ENCODE data around the gene CYB561A3. TPM values are rescaled to one million over a fixed set of nuclear protein-coding genes. Genes with fewer than 3 reads are reported as not detected.

Gene CYB561A3
- total and polyA plus RNA-seq, 3 experiments from 2014 or later, result 53.0 to 62.1 (median 53.7) TPM

DNA sequence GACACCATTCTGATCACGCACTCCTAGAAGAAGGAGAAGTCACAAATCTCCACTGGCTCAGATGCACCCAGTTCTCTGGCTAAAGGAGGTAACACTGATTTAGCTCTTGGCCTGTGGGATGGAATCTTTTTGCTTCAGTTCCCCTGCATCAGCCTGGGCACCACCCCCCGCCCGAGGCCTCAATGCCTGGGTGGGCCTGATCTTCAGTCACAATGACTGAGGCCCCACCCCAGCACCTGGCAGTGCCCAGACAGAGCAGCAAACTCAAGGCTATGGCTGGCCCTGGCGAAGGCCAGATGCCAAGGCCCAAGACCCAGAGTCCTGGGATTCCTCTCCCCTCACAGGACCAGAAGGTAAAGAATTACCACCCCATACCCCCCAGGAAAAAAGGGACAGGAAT is 5.0 kb downstream of the CYB561A3 start:
- H3K27me3 ChIP-seq (ENCODE audit: insufficient read depth, low read length, poor library complexity, severe bottlenecking), result no peaks in the 10 kb centered on the region
- Mint-ChIP-seq H3K4me1 (peaks cover 19 to 29% (median 19%) of the 10 kb centered on the region in 3 donors), H3K4me3 (no peak overlapping the region), H3K27ac (no peak overlapping the region), H3K9me3 (no peaks in the 10 kb centered on the region), H3K27me3 (no peaks in the 10 kb centered on the region), H3K36me3 (peaks cover 9 to 34% (median 11%) of the 10 kb centered on the region in 3 donors)
- H3K4me3 ChIP-seq (ENCODE audit: low read length), result no peak overlapping the region
- no peaks in the 10 kb centered on the region for H3K9me3 ChIP-seq (ENCODE audit: low read length)
- CTCF ChIA-PET, result no interaction called here
- H3K4me1 ChIP-seq (ENCODE audit: insufficient read depth, low read length), result peaks cover 15% of the 10 kb centered on the region
- H3K27ac ChIP-seq (ENCODE audit: low read depth, low read length), result no peak overlapping the region
- DNase-seq, result no peak
- H3K36me3 ChIP-seq (ENCODE audit: insufficient read depth, low read length), result peaks cover 10% of the 10 kb centered on the region
- POLR2A ChIA-PET, result no interaction called here

DNA sequence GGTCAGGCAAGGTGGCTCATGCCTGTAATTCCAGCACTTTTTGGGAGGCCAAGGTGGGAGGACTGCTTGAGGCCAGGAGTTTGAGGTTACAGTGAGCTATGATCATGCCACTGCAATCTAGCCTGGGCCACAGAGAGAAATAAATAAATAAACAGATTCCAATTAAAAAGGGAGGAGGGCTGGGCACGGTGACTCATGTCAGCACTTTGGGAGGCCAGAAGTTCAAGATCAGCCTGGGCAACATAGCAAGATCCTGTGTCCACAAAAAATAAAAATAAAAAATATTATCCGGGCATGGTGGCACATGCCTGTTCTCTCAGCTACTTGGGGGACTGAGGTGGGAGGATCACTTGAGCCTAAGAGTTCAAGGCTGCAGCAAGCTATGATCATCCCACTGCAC is 7.5 kb downstream of the CYB561A3 start:
- H3K27me3 ChIP-seq (ENCODE audit: insufficient read depth, low read length, poor library complexity, severe bottlenecking), result no peaks in the 10 kb centered on the region
- ChIA-PET POLR2A (no interaction called here), CTCF (interaction anchor here (2.6 to 2.9 kb wide), 2 partner anchors 18 to 31 kb away, joined by 8 to 9 read pairs; no protein-coding TSS in a partner anchor)
- no peaks in the 10 kb centered on the region for H3K9me3 ChIP-seq (ENCODE audit: low read length)
- no peaks in the 10 kb centered on the region for H3K4me1 ChIP-seq (ENCODE audit: insufficient read depth, low read length)
- Mint-ChIP-seq H3K27ac (peak overlapping the region in 1 of 8 donors; percentile 11), H3K36me3 (peaks cover 11 to 50% (median 14%) of the 10 kb centered on the region in 3 donors), H3K9me3 (no peaks in the 10 kb centered on the region), H3K4me1 (peaks cover 5 to 11% (median 10%) of the 10 kb centered on the region in 3 donors), H3K27me3 (no peaks in the 10 kb centered on the region), H3K4me3 (no peak overlapping the region)
- no peak overlapping the region for H3K4me3 ChIP-seq (ENCODE audit: low read length)
- DNase-seq, result no peak
- no peak overlapping the region for H3K27ac ChIP-seq (ENCODE audit: low read depth, low read length)
- peaks cover 18% of the 10 kb centered on the region for H3K36me3 ChIP-seq (ENCODE audit: insufficient read depth, low read length)

DNA sequence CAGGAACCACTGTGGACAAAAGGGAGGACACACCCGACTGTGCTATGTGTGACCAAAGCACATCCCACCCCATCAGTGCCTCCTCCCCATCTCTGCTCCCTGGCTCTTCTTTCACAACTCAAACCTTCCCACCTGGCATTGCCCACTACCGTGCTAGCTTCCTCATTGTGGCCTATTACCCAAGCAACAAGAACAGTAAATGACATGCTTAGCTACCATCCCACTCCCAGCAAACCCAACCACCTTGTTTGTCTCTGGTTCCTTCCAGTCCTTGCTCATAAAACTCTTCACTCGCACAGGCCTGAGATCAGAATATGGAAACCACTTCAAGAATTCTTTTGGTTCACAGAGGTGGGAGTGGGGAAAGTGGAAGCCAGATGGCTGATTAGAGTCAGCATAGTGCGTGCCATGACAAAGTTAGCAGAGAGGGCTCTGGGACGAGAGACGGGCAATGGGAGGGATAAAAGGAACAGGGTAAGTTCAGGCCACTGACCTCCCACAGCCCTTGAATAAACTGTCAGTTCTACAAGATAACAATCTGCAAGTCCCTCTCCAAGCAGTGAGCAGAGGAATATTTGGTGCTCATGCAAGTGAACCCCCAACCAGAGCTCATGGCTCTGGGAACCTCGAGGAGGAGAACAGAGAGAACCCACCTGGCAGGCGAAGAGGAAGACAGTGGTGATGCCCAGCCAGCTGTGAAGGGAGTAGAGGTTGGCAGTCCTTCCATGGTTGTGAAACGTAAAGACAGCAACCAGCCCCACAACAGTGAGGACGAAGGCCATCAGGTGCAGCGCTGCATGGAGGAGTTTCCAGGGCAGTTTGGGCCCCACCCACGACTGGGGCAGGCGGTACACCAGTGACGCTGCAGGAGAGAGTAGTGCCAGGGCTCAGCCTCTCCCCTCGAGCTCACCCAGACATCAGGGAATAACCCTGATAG is 8.3 kb downstream of the CYB561A3 start:
- DNase-seq, result no peak
- H3K9me3 ChIP-seq (ENCODE audit: low read length), result no peaks in the 10 kb centered on the region
- ChIA-PET CTCF (interaction anchor here (2.6 to 2.9 kb wide), 2 partner anchors 17 to 32 kb away, joined by 8 to 9 read pairs; no protein-coding TSS in a partner anchor), POLR2A (no interaction called here)
- no peak overlapping the region for H3K27ac ChIP-seq (ENCODE audit: low read depth, low read length)
- peaks cover 5 to 11% (median 10%) of the 10 kb centered on the region in 3 donors for H3K4me1 Mint-ChIP-seq
- peaks cover 11 to 58% (median 14%) of the 10 kb centered on the region in 3 donors for H3K36me3 Mint-ChIP-seq
- H3K36me3 ChIP-seq (ENCODE audit: insufficient read depth, low read length), result peaks cover 21% of the 10 kb centered on the region
- H3K9me3 Mint-ChIP-seq, result no peaks in the 10 kb centered on the region
- peak overlapping the region in 3 of 8 donors; percentile 39 to 79 (median 40) for H3K27ac Mint-ChIP-seq
- H3K4me3 Mint-ChIP-seq, result no peak overlapping the region
- no peak overlapping the region for H3K4me3 ChIP-seq (ENCODE audit: low read length)
- no peaks in the 10 kb centered on the region for H3K27me3 ChIP-seq (ENCODE audit: insufficient read depth, low read length, poor library complexity, severe bottlenecking)
- no peaks in the 10 kb centered on the region for H3K27me3 Mint-ChIP-seq
- no peaks in the 10 kb centered on the region for H3K4me1 ChIP-seq (ENCODE audit: insufficient read depth, low read length)

DNA sequence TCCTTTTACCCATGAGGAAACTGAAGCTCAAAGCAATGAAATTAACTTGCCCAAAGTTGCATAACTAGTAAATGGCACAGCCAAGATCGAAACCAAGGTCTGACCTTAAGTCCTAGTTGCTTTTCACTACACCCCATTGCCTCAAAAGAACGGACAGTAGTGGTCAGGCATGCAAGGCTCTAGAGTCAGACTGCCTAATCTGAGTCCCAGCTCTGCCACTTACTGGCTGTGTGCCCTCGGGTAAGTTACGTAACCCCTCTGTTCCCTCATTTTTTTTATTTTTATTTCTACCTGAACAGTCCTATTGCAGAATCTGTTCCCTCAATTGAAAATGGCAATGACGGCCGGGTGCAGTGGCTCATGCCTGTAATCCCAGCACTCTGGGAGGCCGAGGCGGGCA is 9.6 kb downstream of the CYB561A3 start:
- Mint-ChIP-seq H3K9me3 (peaks cover 0 to 1% (median 0%) of the 10 kb centered on the region in 5 donors), H3K4me1 (peaks cover 0 to 9% (median 6%) of the 10 kb centered on the region in 3 donors), H3K27me3 (no peaks in the 10 kb centered on the region), H3K36me3 (peaks cover 11 to 68% (median 14%) of the 10 kb centered on the region in 3 donors), H3K4me3 (no peak overlapping the region), H3K27ac (peak overlapping the region in 2 of 8 donors; percentile 32 to 36)
- H3K27ac ChIP-seq (ENCODE audit: low read depth, low read length), result no peak overlapping the region
- H3K9me3 ChIP-seq (ENCODE audit: low read length), result no peaks in the 10 kb centered on the region
- no peak for DNase-seq
- H3K4me1 ChIP-seq (ENCODE audit: insufficient read depth, low read length), result no peaks in the 10 kb centered on the region
- ChIA-PET CTCF (interaction anchor here (1.4 kb wide), 1 partner anchor 16 kb away, joined by 6 read pairs; no protein-coding TSS in a partner anchor), POLR2A (interaction anchor here (1.4 kb wide), 1 partner anchor 18 kb away, joined by 3 read pairs; no protein-coding TSS in a partner anchor)
- H3K4me3 ChIP-seq (ENCODE audit: low read length), result no peak overlapping the region
- no peaks in the 10 kb centered on the region for H3K27me3 ChIP-seq (ENCODE audit: insufficient read depth, low read length, poor library complexity, severe bottlenecking)
- H3K36me3 ChIP-seq (ENCODE audit: insufficient read depth, low read length), result peaks cover 27% of the 10 kb centered on the region

DNA sequence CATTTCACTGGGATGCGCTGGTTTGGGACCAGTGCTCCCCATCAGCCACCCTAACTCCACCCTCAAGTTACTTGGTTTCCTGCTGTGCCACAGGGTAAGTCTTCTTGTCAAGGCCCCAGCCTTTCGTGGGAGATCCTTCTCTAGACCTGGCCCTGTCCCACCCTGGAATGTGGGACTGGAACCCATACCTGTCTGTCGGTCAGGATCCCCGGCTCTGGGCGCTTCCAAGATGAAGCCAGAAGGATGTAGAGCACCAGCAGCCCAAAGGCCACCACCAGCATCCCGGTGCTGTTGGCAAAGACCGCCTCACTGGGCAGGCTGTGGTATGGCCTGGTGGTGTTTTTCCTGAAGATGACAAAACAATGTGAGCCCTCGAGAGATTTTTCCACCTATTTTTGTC is 10.9 kb downstream of the CYB561A3 start:
- no peak overlapping the region for H3K4me3 Mint-ChIP-seq
- Histone ChIP-seq H3K9me3 (ENCODE audit: low read length) (no peaks in the 10 kb centered on the region), H3K27me3 (ENCODE audit: insufficient read depth, low read length, poor library complexity, severe bottlenecking) (no peaks in the 10 kb centered on the region), H3K4me3 (ENCODE audit: low read length) (no peak overlapping the region), H3K4me1 (ENCODE audit: insufficient read depth, low read length) (no peaks in the 10 kb centered on the region), H3K27ac (ENCODE audit: low read depth, low read length) (no peak overlapping the region), H3K36me3 (ENCODE audit: insufficient read depth, low read length) (peaks cover 27% of the 10 kb centered on the region)
- no peaks in the 10 kb centered on the region for H3K27me3 Mint-ChIP-seq
- H3K27ac Mint-ChIP-seq, result no peak overlapping the region
- ChIA-PET POLR2A (interaction anchor here (1.4 kb wide), 1 partner anchor 17 kb away, joined by 3 read pairs; no protein-coding TSS in a partner anchor), CTCF (interaction anchor here (1.7 kb wide), 1 partner anchor 15 kb away, joined by 8 read pairs; no protein-coding TSS in a partner anchor)
- H3K9me3 Mint-ChIP-seq, result peaks cover 0 to 1% (median 0%) of the 10 kb centered on the region in 5 donors
- peaks cover 0 to 4% (median 0%) of the 10 kb centered on the region in 3 donors for H3K4me1 Mint-ChIP-seq
- no peak for DNase-seq
- H3K36me3 Mint-ChIP-seq, result peaks cover 11 to 70% (median 12%) of the 10 kb centered on the region in 3 donors

DNA sequence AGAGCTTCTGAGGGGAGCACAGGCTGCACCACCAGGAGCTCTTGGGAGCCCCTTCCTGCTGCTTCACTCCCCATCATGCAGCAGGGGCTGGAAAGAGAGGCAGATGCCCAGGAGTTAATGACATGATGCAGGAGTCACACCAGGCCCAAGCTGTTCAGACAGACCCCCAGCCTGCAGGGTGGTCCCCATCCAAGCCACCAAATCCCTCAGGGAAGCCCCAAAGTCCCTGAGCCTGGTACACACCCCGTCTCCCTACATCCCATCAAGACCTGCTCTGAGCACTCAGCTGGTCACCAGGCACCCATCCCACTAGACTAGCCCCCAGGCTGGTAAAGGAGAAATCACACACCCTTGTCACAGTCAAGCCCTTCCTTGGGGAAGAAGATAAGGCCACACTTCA is 11.3 kb downstream of the CYB561A3 start:
- no peaks in the 10 kb centered on the region for H3K9me3 ChIP-seq (ENCODE audit: low read length)
- peaks cover 0 to 1% (median 0%) of the 10 kb centered on the region in 5 donors for H3K9me3 Mint-ChIP-seq
- peaks cover 11 to 70% (median 12%) of the 10 kb centered on the region in 3 donors for H3K36me3 Mint-ChIP-seq
- POLR2A ChIA-PET, result no interaction called here
- no peaks in the 10 kb centered on the region for H3K27me3 Mint-ChIP-seq
- H3K36me3 ChIP-seq (ENCODE audit: insufficient read depth, low read length), result peaks cover 27% of the 10 kb centered on the region
- H3K4me1 ChIP-seq (ENCODE audit: insufficient read depth, low read length), result no peaks in the 10 kb centered on the region
- CTCF ChIA-PET, result interaction anchor here (1.7 to 1.9 kb wide), 2 partner anchors 14 to 36 kb away, joined by 6 to 8 read pairs; no protein-coding TSS in a partner anchor
- H3K27ac Mint-ChIP-seq, result no peak overlapping the region
- H3K4me1 Mint-ChIP-seq, result peaks cover 0 to 4% (median 0%) of the 10 kb centered on the region in 3 donors
- no peaks in the 10 kb centered on the region for H3K27me3 ChIP-seq (ENCODE audit: insufficient read depth, low read length, poor library complexity, severe bottlenecking)
- H3K4me3 ChIP-seq (ENCODE audit: low read length), result no peak overlapping the region
- no peak for DNase-seq
- H3K4me3 Mint-ChIP-seq, result no peak overlapping the region
- no peak overlapping the region for H3K27ac ChIP-seq (ENCODE audit: low read depth, low read length)

DNA sequence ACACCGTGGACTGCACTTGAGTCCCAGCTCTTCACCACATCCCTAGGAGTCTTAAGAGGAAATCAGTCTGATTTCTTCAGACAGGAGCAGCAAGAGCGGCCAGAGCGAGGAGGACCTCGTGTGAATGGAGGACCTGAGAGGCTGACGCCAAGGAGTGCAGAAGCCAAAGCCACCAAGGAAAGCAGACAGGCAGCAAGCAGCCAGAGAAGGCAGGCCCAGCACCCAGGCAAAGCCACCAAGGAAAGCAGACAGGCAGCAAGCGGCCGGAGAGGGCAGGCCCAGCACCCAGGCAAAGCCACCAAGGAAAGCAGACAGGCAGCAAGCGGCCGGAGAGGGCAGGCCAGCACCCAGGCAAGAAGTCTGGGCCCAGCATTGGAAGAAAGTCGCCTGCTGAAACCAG is 11.8 kb downstream of the CYB561A3 start:
- Mint-ChIP-seq H3K9me3 (peaks cover 0 to 1% (median 0%) of the 10 kb centered on the region in 5 donors), H3K4me3 (no peak overlapping the region), H3K27ac (no peak overlapping the region), H3K4me1 (peaks cover 0 to 4% (median 0%) of the 10 kb centered on the region in 3 donors), H3K27me3 (no peaks in the 10 kb centered on the region), H3K36me3 (peaks cover 9 to 68% (median 11%) of the 10 kb centered on the region in 3 donors)
- no peak for DNase-seq
- CTCF ChIA-PET, result interaction anchor here (1.7 to 1.9 kb wide), 2 partner anchors 14 to 36 kb away, joined by 6 to 8 read pairs; no protein-coding TSS in a partner anchor
- Histone ChIP-seq H3K4me3 (ENCODE audit: low read length) (no peak overlapping the region), H3K27ac (ENCODE audit: low read depth, low read length) (no peak overlapping the region), H3K27me3 (ENCODE audit: insufficient read depth, low read length, poor library complexity, severe bottlenecking) (no peaks in the 10 kb centered on the region), H3K4me1 (ENCODE audit: insufficient read depth, low read length) (no peaks in the 10 kb centered on the region), H3K9me3 (ENCODE audit: low read length) (no peaks in the 10 kb centered on the region), H3K36me3 (ENCODE audit: insufficient read depth, low read length) (peaks cover 27% of the 10 kb centered on the region)
- POLR2A ChIA-PET, result no interaction called here
